Measurements from ENCODE around the gene IFT22.

The IFT22 gene

GRCh38 chr7:101300465-101301376, 20.9 kb downstream of the IFT22 start:
- Histone ChIP-seq H3K9me3 (ENCODE audit: insufficient read depth, low read length) (no peaks in the 10 kb centered on the region), H2AFZ (ENCODE audit: low read depth, low read length, severe bottlenecking) (no peak overlapping the region), H3K9ac (ENCODE audit: low read length) (no peak overlapping the region), H3K4me2 (ENCODE audit: low read depth, low read length, poor library complexity, severe bottlenecking) (no peak overlapping the region), H3K27me3 (ENCODE audit: low read length) (no peaks in the 10 kb centered on the region), H4K20me1 (ENCODE audit: low read depth, low read length) (no peaks in the 10 kb centered on the region), H3K9me2 (replicated peaks; ENCODE audit: insufficient read depth, low read length) (no peaks in the 10 kb centered on the region), H3K36me3 (ENCODE audit: low read length) (no peaks in the 10 kb centered on the region), H3K4me3 (ENCODE audit: insufficient read depth, low read length, poor library complexity, severe bottlenecking) (no peak overlapping the region), H3K79me2 (ENCODE audit: insufficient read depth, low read length) (no peaks in the 10 kb centered on the region), H3F3A (ENCODE audit: insufficient read depth) (no peaks in the 10 kb centered on the region), H3K27ac (ENCODE audit: low read depth, low read length) (no peak overlapping the region)
- TF ChIP-seq, protein P1, sequence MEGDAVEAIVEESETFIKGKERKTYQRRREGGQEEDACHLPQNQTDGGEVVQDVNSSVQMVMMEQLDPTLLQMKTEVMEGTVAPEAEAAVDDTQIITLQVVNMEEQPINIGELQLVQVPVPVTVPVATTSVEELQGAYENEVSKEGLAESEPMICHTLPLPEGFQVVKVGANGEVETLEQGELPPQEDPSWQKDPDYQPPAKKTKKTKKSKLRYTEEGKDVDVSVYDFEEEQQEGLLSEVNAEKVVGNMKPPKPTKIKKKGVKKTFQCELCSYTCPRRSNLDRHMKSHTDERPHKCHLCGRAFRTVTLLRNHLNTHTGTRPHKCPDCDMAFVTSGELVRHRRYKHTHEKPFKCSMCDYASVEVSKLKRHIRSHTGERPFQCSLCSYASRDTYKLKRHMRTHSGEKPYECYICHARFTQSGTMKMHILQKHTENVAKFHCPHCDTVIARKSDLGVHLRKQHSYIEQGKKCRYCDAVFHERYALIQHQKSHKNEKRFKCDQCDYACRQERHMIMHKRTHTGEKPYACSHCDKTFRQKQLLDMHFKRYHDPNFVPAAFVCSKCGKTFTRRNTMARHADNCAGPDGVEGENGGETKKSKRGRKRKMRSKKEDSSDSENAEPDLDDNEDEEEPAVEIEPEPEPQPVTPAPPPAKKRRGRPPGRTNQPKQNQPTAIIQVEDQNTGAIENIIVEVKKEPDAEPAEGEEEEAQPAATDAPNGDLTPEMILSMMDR (IDR thresholded peaks at IDR 0.05; ENCODE audit: insufficient read depth, low read length, poor library complexity, severe bottlenecking), result no peak
- TF ChIP-seq EZH2phosphoT487 (conservative IDR thresholded peaks at IDR 0.05; ENCODE audit: low read length), result no peak

DNA sequence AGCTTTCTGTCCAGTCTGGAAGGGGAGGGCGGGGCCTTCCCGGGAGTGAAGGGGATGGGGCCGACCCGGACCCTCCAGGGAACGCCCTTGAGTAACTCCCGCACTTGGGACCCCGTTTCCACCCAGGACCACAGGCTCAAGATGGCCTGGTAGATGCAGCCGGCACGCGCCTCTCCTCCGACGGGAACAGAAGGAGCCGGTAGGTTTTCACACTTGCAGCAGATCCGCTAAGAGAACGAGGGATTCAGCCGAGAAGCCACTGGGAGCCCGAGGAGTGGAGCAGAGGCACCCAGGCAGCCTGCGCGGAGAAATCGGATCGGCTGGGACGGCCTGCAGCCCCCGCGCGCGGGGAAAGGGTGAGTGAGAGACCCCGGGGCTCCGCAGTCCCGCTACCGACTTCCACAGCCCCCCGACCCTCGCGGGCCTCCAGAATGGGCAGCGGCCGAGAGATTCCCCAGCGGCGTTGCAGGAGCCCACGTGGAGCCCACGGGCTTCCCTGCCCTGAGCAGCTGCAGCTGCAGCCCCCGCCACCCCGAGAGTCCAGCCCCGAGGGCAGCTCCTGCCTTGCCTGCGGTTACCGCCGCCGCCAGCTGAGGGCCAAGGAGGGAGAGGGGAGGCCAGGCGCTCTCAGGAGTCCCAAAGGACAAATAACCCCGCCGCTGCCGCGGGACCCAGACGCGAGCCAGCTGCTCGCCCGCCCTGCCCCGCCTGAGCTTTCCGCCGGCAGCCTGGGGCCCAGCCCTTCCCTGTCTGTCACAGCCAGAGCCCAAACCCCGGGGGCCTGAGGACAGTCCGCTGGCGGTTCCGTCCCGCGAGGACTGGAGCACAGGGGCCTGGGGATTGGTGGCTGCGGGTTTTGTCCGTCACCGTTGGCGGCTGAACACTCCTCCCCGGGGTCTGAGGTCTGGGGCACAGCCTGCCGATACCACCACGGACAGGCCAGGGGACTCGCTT, 21.8 kb downstream of the IFT22 start:
- Histone ChIP-seq H3K4me3 (ENCODE audit: insufficient read depth, low read length, poor library complexity, severe bottlenecking) (no peak overlapping the region), H3K9me3 (ENCODE audit: insufficient read depth, low read length) (no peaks in the 10 kb centered on the region), H3K4me2 (ENCODE audit: low read depth, low read length, poor library complexity, severe bottlenecking) (no peak overlapping the region), H3K27me3 (ENCODE audit: low read length) (no peaks in the 10 kb centered on the region), H3K9me2 (replicated peaks; ENCODE audit: insufficient read depth, low read length) (no peaks in the 10 kb centered on the region), H3K36me3 (ENCODE audit: low read length) (no peaks in the 10 kb centered on the region), H3K27ac (ENCODE audit: low read depth, low read length) (no peak overlapping the region), H3K9ac (ENCODE audit: low read length) (no peak overlapping the region), H4K20me1 (ENCODE audit: low read depth, low read length) (no peaks in the 10 kb centered on the region), H3F3A (ENCODE audit: insufficient read depth) (no peaks in the 10 kb centered on the region), H2AFZ (ENCODE audit: low read depth, low read length, severe bottlenecking) (no peak overlapping the region), H3K79me2 (ENCODE audit: insufficient read depth, low read length) (no peaks in the 10 kb centered on the region)
- TF ChIP-seq, protein P1 (IDR thresholded peaks at IDR 0.05; ENCODE audit: insufficient read depth, low read length, poor library complexity, severe bottlenecking), result no peak
- TF ChIP-seq EZH2phosphoT487 (conservative IDR thresholded peaks at IDR 0.05; ENCODE audit: low read length), result no peak

DNA sequence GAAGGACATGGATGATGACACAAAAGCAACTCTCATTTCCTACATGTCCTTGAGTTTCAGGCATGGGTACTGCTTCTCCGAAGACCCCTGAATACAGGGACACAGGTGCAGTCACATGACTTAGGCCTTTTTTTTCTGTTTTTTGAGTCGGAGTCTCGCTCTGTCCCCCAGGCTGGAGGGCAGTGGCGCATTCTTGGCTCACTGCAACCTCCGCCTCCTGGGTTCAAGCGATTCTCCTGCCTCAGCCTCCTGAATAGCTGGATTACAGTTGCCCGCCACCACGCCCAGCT, 26.8 kb downstream of the IFT22 start:
- Histone ChIP-seq H4K20me1 (ENCODE audit: low read depth, low read length) (no peaks in the 10 kb centered on the region), H3K27me3 (ENCODE audit: low read length) (no peaks in the 10 kb centered on the region), H3F3A (ENCODE audit: insufficient read depth) (no peaks in the 10 kb centered on the region), H3K9me3 (ENCODE audit: insufficient read depth, low read length) (no peaks in the 10 kb centered on the region), H3K9me2 (replicated peaks; ENCODE audit: insufficient read depth, low read length) (no peaks in the 10 kb centered on the region), H3K79me2 (ENCODE audit: insufficient read depth, low read length) (no peaks in the 10 kb centered on the region), H3K9ac (ENCODE audit: low read length) (no peak overlapping the region), H3K4me3 (ENCODE audit: insufficient read depth, low read length, poor library complexity, severe bottlenecking) (no peak overlapping the region), H3K4me2 (ENCODE audit: low read depth, low read length, poor library complexity, severe bottlenecking) (no peak overlapping the region), H2AFZ (ENCODE audit: low read depth, low read length, severe bottlenecking) (no peak overlapping the region), H3K27ac (ENCODE audit: low read depth, low read length) (no peak overlapping the region), H3K36me3 (ENCODE audit: low read length) (no peaks in the 10 kb centered on the region)
- TF ChIP-seq, protein P1 (IDR thresholded peaks at IDR 0.05; ENCODE audit: insufficient read depth, low read length, poor library complexity, severe bottlenecking), result no peak
- no peak for TF ChIP-seq EZH2phosphoT487 (conservative IDR thresholded peaks at IDR 0.05; ENCODE audit: low read length)
